Left ventricle myocardium inferior (tissue), 1 donor: ENCODE measurements around the gene L2HGDH. TPM values are rescaled to one million over a fixed set of nuclear protein-coding genes. Genes with fewer than 3 reads are reported as not detected.

Experiments
- DNase-seq: peaks from one replicate; pipeline ENCODE4 v3.0.0-alpha.2; 2020
- H3K27ac ChIP-seq: fragments of 200-600 bp; replicated peaks from 2 replicates; pipeline ENCODE4 v1.8.0; 2021
- H3K27me3 ChIP-seq: fragments of 200-600 bp; 2 replicates; pipeline ENCODE4 v1.8.0; 2021; ENCODE audit warnings: low read depth
- H3K36me3 ChIP-seq: fragments of 200-600 bp; 2 replicates; pipeline ENCODE4 v1.8.0; 2021
- H3K4me1 ChIP-seq: fragments of 200-600 bp; 2 replicates; pipeline ENCODE4 v1.8.0; 2021
- H3K4me3 ChIP-seq: fragments of 200-600 bp; 2 replicates; pipeline ENCODE4 v1.8.0; 2021; ENCODE audit warnings: mild to moderate bottlenecking, moderate library complexity
- H3K9me3 ChIP-seq: fragments of 200-600 bp; replicated peaks from 2 replicates; pipeline ENCODE4 v1.8.0; 2021
- CTCF ChIP-seq: fragments of 200-600 bp; IDR thresholded peaks from 2 replicates; pipeline ENCODE4 v1.8.0; 2021; ENCODE audit warnings: antibody characterized with exemption, mild to moderate bottlenecking, borderline replicate concordance
- intact Hi-C: fragments of 100-400 bp; cut with micrococcal nuclease; formaldehyde crosslinking; loops from one replicate; pipeline ENCODE4 v1.11.0; 2022
- microRNA-seq: library from miRNA; unstranded; fragments of <30 nt; microRNA quantifications from one replicate; pipeline ENCODE4 v1.2.0, GENCODE V29; 2020
- total RNA-seq: library from RNA; stranded (reverse); fragmentation: NEBNext Ultra II Directional; extraction: Animal tissue kit (Norgen Biotek cat#: 25700); gene quantifications from one replicate; pipeline ENCODE4 v1.2.1, GENCODE V29; 2021
- donor health status: DM: no; HTN: yes; CAD: no; lungs with severe emphysema.

The L2HGDH gene
- total RNA-seq, 1 donor from 2014 or later, result 11.3 TPM

DNA sequence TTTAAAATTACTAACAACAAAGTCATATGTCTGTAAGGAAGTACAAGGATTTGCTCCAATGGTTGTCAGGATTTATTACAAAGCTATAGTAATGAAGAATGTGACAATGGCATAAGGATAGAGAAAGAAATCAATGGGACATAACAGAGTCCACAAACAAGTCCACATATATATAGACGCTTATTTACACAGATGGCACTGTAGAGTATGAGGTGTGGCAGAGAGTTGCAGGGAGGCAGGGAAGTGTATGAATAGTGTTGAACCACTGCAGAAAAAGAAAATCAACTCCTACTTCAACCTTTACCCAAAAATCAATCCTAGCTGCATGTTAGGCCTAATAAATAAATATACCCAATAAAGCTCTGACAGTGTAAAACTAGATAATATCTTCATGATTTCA, 102.0 kb downstream of the L2HGDH start:
- no peak overlapping the region for H3K4me3 ChIP-seq
- H3K4me1 ChIP-seq, result peaks cover 39% of the 10 kb centered on the region
- DNase-seq, result no peak
- H3K27ac ChIP-seq, result no peak overlapping the region
- H3K36me3 ChIP-seq, result no peaks in the 10 kb centered on the region
- no peak for TF ChIP-seq CTCF
- intact Hi-C loops, result no loop called here
- H3K27me3 ChIP-seq, result no peaks in the 10 kb centered on the region
- H3K9me3 ChIP-seq, result no peaks in the 10 kb centered on the region

- no peak for DNase-seq
- Histone ChIP-seq H3K9me3 (no peaks in the 10 kb centered on the region), H3K4me3 (no peak overlapping the region), H3K36me3 (peaks cover 61% of the 10 kb centered on the region), H3K4me1 (no peaks in the 10 kb centered on the region), H3K27me3 (no peaks in the 10 kb centered on the region), H3K27ac (no peak overlapping the region)
- TF ChIP-seq CTCF, result no peak
- intact Hi-C loops, result no loop called here
These were observed 113.5 kb downstream of the L2HGDH start for GRCh38 chr14:50198499-50198898.

DNA sequence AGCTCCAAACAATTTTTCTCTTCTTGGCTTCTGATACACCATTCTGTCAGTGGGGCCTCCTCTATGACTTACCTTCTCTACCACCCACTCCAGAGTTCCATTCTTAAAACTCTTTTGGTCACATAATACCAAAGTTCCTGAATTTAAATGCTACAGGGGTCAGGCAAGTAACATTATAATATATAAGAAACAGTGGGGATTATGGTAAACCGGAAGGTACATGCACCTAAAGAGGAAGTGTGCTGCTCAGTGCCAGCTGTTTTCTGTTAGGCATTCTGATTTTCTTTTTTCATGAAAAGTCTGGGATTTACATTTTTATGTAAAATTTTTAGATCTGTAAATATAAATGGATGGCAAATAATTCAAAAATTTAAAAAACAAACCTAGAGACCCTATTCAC, 120.5 kb downstream of the L2HGDH start:
- DNase-seq, result no peak
- intact Hi-C loops, result no loop called here
- Histone ChIP-seq H3K9me3 (no peaks in the 10 kb centered on the region), H3K4me3 (no peak overlapping the region), H3K27ac (no peak overlapping the region), H3K27me3 (no peaks in the 10 kb centered on the region), H3K4me1 (no peaks in the 10 kb centered on the region), H3K36me3 (peaks cover 51% of the 10 kb centered on the region)
- no peak for TF ChIP-seq CTCF

Small RNAs within 50 kb of the gene (microRNA-seq; reads per million reads assigned to microRNA genes)
- not detected for gene MIR4504

Other genes starting within 250 kb of the L2HGDH start
- 4.1 TPM for gene VCPKMT, start 195.7 kb downstream of the L2HGDH start, total RNA-seq
- gene SOS2, start 80.7 kb downstream of the L2HGDH start, total RNA-seq, result 33.0 TPM
- gene DMAC2L, start 95 bp upstream of the L2HGDH start, total RNA-seq, result 28.3 TPM
- gene CDKL1, start 84.7 kb upstream of the L2HGDH start, total RNA-seq, result 1.3 TPM
- gene MAP4K5, start 220.3 kb upstream of the L2HGDH start, total RNA-seq, result 12.3 TPM
- gene ATL1, start 247.9 kb upstream of the L2HGDH start, total RNA-seq, result 1.6 TPM